Amniotic epithelial cell (primary cell): ENCODE measurements around the gene TM4SF18.
A peak's percentile ranks its signal among the peaks of the same experiment; 100 is the strongest.

Source experiments
- DNase-seq: peaks from one replicate; pipeline ENCODE4 v3.0.0-alpha.2; 2010; ENCODE audit warnings: low read depth

The TM4SF18 gene

DNA sequence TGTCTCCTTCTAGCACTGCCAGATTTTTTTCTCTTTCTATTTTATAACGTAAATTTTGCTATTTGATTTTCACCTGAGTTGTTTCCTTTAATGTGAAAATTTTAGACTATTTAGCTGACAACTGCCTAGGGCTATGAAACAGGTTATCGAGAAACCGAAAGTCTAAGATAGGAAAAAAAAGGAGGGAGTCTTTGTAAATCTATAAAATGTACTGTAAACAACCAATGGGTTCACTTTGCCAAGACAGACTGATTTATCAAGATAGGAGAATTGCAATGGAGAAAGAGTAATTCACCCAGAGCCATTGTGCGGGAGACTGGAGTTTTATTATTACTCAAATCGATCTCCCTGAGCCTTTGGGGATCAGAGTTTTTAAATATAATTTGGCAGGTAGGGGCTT lies 50.0 kb downstream of the TM4SF18 start:
- DNase-seq: no peak

DNA sequence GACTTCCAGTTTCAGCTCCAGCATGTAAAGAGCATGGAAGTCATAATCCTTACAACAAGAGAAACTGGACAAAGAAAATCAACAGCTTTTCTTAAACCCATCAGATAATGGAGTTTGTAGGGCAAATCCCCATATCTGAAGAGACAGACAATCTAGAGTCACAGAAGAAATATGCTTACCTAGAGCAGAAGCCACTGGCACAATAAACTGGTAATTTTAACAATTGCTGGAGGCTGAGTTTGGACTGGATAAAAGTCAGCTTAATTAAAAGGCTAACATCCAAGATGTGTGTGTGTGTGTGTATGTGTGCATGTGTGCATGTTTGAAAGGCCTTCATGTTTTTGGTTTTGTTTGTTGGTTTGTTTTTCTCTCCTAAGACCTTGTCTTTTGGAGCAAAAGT lies 50.6 kb downstream of the TM4SF18 start:
- DNase-seq: no peak

DNA sequence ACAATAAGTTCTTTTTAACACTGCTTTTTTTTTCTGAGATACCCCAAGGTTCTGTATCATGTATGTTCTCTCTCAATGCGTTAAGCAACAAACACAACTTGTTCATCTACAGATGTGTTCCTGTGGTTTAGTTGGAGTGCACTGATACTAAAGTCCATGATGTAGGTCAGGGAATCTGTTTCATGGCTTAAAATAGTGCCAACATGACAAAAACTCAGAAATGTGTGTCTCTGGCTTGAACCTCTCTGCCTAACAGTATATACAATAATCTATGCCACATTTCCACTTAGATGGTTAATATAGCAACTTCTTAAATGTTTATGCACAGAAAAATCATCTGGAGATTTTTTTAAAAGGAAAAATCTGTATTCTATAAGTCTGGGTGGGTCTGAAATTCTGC lies 51.1 kb downstream of the TM4SF18 start:
- no peak for DNase-seq

DNA sequence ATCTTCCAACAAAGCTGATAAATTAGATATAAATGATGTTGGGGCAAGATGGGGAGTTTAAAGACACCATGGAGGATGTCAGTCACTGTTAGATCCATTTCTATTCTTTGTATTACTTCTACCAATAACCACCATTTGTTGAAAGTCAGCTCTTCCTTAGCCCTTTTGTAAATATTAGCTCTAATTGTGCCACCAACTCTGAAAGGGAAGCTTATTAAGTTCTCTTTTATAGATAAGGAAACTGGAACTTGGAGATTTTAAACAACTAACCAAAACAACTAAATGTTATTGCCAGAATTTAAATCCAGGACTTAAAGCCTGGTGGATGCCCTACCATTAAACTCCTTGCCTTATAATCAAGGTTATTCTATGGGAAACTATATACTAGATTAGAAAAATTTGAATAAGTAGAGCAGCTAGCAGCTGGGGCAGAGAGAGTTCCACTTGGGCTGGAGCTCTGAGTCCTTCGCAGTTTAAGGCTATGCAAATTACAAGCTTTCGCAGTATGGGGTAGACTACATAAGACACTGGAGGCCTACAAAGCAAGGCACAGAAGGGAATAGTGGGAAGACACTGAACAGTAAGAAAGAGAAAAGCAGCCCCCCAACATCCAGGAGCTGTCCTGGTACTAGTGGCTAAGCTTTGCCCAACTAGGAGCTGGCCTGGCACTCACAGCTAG lies 52.6 kb downstream of the TM4SF18 start:
- no peak for DNase-seq

DNA sequence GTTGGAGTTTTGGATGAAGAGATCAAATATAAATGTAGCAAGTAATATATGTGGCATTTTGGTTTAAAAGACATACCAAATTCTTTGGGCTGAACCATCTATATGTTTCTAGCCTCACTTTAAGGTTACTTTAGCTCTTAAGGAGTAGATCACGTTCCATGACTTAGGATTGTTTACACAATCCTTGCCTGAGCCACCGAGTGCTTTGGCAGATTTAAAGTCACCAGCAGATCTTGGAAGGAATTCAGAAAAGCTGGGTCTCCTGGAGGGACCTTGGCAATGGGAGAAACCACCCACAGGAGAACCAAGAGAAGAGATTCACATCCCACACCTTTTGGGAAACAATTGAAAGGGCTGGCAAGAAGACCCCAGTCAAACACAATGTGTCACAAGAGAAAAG lies 54.5 kb downstream of the TM4SF18 start:
- DNase-seq: no peak

DNA sequence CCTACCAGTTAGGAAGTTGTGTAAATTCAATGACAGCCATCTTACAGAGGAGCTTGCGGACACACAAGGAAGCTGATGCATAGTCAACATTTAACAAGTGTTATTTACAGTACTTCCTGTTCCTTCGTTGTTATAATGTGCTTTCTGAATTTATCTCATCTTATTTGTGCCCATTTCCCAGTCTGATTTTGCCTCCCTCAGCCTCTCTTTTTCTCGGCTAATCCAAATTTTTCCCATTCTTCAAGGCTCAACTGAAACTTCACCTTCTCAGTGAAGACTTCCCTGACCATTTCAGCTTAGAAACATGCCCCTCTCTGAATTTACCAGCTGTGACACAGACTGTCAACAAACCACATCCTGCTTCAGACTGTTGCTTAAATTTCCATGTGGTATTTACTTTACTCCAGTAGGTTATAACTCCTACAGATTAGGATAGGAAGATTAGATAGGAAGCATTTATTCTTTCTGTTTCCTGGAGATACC lies 56.1 kb downstream of the TM4SF18 start:
- peak; percentile 73 for DNase-seq

DNA sequence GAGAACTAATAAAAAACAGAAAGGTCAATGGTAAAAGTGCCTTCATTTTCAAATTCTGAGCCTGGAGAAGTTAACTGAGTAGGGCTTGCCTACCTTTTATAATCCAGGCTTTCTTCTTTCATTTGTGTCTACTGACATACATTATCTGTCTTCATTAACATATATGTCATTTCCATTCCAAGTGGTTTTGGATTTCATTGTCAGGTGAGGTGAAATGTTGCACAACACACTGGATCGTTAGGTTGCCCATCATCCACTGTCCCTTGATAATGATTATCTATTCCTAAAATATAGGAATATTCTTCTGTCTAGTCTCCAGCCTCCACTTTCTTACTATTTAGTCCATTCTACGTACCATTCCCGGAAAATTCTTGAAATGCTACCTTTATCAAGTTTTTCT lies 56.8 kb downstream of the TM4SF18 start:
- DNase-seq: no peak

DNA sequence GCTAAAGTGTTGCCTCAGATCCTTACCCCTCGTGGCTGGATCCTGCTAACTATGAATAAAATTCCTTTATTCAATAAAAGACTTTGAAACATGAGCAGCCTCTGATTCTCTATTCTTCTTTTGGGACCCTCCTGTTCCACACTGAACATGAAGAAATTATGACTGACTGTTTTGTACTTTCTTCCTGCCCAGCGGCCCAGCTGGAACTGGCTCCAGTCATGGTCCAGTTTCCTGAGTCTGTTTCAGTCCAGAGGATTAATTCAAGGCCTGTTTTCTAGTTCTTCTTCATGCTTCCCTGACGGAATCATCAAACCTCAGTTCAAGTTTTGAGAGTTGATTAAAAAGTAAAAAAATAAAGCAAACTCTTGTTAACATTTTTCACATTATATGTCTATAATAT lies 59.2 kb downstream of the TM4SF18 start:
- peak; percentile 26 for DNase-seq

DNA sequence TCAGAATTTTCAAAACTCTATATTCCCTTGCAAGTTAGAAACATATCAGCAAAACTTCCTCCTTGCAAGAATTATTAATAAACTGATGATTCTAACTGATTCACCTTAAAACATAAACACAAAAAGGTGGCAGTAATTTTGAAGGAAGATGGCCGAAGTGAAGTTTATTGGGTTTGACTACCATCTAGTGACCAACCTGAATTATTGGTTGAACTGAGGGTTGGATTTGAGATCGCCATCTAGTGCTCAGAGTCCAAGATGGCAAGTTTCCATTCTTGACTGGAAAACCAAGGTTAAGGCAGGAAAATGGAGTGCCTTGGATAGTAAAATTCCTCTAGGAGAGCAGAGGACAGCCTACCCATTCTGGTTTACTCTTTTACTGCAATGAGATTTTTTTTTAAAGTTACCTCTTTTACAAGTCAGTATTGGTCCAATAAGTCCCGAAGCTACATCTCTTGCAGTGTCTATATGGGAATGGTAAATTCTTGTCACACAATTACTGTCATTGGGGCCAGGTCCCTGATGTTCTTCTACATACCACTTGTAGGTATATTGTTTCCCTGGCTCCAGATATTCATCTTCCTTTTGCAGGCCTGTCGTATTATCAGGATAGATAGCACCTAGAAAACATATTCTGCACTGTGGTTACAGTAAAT lies 60.2 kb downstream of the TM4SF18 start:
- peak; percentile 85 for DNase-seq

DNA sequence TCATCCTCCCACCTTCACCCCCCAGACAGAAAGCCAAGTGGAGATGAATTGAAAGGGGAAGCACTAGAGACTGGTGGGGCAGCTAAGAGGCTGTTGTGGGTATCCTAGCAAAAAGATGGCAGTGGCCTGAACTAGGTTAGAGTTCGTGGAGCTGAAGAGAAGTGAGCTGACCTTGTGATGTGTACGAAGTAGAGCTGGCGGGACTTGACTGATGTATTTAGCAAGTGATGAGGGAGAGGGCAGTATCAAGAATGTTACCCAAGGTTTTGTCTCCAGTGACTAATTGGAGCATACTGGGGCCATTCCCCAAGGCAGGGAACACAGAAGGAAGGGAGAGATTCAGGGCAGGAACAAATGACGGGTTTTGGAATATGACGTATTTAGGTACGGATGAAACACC lies 61.8 kb downstream of the TM4SF18 start:
- peak; percentile 57 for DNase-seq

DNA sequence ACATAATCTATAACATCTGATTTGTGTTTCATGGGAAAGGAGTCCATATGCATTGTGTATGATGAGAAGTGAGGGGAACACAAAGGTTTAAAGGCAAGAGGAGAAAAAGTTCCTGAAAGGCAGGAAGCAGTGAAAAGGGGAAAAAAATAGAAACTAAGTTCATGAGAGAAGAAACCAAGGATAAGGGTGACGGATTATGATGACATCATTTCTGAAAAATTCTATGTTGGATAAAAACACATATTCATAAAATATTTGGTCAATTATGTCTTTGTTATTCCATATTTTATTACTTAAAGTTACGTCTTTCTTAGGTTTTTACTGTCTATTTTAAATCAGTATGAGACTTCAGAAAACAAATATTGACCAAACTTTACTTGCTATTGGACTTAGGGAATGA lies 63.3 kb downstream of the TM4SF18 start:
- peak; percentile 24 for DNase-seq

DNA sequence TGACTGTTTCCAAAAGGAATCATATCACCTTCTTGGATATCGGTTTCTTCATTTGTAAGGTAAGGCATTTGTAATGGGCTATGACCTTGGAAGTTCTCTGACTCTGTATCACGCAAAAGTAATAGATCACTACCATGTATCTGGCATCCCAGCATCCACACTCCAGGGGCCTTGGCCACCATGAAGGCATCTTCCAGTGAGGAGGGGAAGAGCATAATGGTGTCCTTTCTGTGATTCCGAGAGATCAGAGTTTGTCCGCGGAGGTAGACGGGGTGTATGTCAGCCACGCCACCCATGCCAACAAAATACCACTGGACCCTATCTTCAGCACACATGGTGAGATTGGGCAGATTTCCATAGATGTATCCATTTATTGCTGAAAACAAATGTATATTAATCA lies 63.7 kb downstream of the TM4SF18 start:
- no peak for DNase-seq
